NCI-H2171 (cell line): ENCODE results near the gene TMEM95.
"Not testable (repeated sequence)": the region's sequence is repeated elsewhere in the genome, so short reads cannot be mapped to it uniquely, and the experiment has no call there.

ENCODE experiments used
- DNase-seq: peaks from one replicate; lab custom pipeline; 2025; lab: John Stamatoyannopoulos, UW

The TMEM95 gene

GRCh38 chr17:7323731-7324437, 31.1 kb upstream of the TMEM95 start:
- no peak for DNase-seq

- DNase-seq = no peak
These were observed 30.5 kb upstream of the TMEM95 start for GRCh38 chr17:7324438-7324779.

GRCh38 chr17:7325031-7325528, 29.9 kb upstream of the TMEM95 start:
- DNase-seq = no peak

- DNase-seq = no peak
These were observed 28.8 kb upstream of the TMEM95 start for GRCh38 chr17:7326186-7326585.

- DNase-seq = no peak
These were observed 27.9 kb upstream of the TMEM95 start for GRCh38 chr17:7327056-7327455.

- DNase-seq = no peak
These were observed 27.5 kb upstream of the TMEM95 start for GRCh38 chr17:7327501-7327900.

GRCh38 chr17:7328009-7328408, 26.9 kb upstream of the TMEM95 start:
- no peak for DNase-seq

- DNase-seq = no peak
These were observed 26.0 kb upstream of the TMEM95 start, which contains the start of gene NEURL4 for GRCh38 chr17:7328840-7329373. Gene NEURL4, minus strand, starts transcription at chr17:7329335. Its CDS starts 23 bp downstream, at chr17:7329312.

- DNase-seq = peak; percentile 97
These were observed 25.5 kb upstream of the TMEM95 start for GRCh38 chr17:7329374-7329996.

- peak; percentile 83 for DNase-seq
These were observed 24.8 kb upstream of the TMEM95 start for GRCh38 chr17:7329997-7330637.

GRCh38 chr17:7330638-7331015, 24.3 kb upstream of the TMEM95 start:
- DNase-seq = no peak

- no peak for DNase-seq
These were observed 22.8 kb upstream of the TMEM95 start for GRCh38 chr17:7332111-7332510.

GRCh38 chr17:7332600-7333069, 22.3 kb upstream of the TMEM95 start:
- not testable (repeated sequence) for DNase-seq

GRCh38 chr17:7334938-7335538, 19.9 kb upstream of the TMEM95 start:
- DNase-seq = no peak

GRCh38 chr17:7335765-7336164, 19.2 kb upstream of the TMEM95 start:
- DNase-seq = not testable (repeated sequence)

- DNase-seq = no peak
These were observed 18.4 kb upstream of the TMEM95 start, which contains the start of gene ACAP1 for GRCh38 chr17:7336240-7337175. Gene ACAP1, plus strand, starts transcription at chr17:7336529. Its CDS starts 206 bp downstream, at chr17:7336735.

GRCh38 chr17:7337600-7337999, 17.4 kb upstream of the TMEM95 start:
- not testable (repeated sequence) for DNase-seq

- no peak for DNase-seq
These were observed 14.8 kb upstream of the TMEM95 start for GRCh38 chr17:7340179-7340578.

GRCh38 chr17:7341842-7342241, 13.1 kb upstream of the TMEM95 start:
- no peak for DNase-seq

- no peak for DNase-seq
These were observed 11.7 kb upstream of the TMEM95 start for GRCh38 chr17:7343250-7343649.
